A549 treated with CORT108297 at 1 μM for 4 hours (cell line): ENCODE results near the gene ANKRD36B. TPM values are rescaled to one million over a fixed set of nuclear protein-coding genes. Genes with fewer than 3 reads are reported as not detected.

Experiments
- total RNA-seq: library from RNA; stranded (reverse); fragments of 200-300 nt; extraction: Qiagen RNA extraction; gene quantifications from 5 replicates; pipeline ENCODE4 v1.2.3, GENCODE V29; 2022

Gene ANKRD36B
- 4.1 to 5.7 TPM (median 4.8 TPM) in 5 replicates for total RNA-seq

DNA sequence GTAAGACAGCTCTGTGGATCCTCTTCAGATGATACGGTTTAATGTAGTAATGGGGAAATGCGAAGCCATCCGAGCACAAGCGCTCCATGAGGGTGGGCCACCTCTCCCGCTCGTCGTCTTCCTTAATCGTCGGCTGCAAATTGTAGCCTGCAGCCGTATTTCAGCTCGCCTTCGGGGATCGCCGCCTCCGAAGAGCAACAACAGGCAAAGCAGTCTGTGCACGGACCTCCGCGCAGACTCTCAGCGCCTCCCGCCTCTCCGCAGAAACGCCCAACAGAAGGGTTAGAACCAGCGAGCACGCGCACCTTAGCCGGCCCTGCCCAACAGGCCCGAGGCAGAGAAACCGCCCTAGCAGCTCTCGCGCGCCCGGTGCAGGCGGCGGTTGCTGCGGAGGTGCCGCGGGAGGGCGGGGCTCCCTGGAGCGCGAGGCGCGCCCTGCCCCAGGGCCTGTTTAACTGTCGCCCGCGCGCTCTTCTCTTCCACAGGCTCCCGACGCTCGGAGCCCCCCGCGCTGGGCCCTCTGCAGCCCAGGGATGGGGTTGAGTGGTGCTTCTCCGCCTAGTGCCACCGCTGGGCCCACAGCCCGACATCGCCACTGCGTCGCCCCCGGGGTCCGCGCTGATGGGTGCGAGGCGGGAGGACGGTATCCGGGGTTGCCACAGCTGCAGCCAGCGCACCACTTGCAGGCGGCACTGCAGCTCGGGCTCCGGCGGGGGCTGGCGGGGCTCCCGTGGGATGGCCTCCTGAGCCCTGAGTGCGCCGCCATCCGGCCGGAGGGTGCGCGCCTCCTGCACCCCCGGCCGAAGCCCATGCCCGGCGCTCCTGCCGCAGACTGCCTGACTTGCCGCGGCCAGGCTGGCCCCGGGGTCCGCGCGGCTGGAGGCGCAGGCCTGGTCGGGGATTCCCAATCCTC lies at the start of gene ANKRD36B:
ANKRD36B (minus strand) TSS at position 280 of the 913 bp plus-strand sequence; CDS start at position 88, 192 bp downstream.

Other genes with a start within 250 kb of the ANKRD36B start
- gene COX5B, start 56.2 kb upstream of the ANKRD36B start, total RNA-seq = 267 to 330 TPM (median 317 TPM) in 5 replicates
- 30.4 to 48.3 TPM (median 43.8 TPM) in 5 replicates for gene ACTR1B, start 74.2 kb upstream of the ANKRD36B start, total RNA-seq
- gene C2orf92, start 79.8 kb upstream of the ANKRD36B start, total RNA-seq = 0.91 to 1.4 TPM (median 1.1 TPM) in 5 replicates
- gene ZAP70, start 123.7 kb upstream of the ANKRD36B start, total RNA-seq = 0.03 to 0.15 TPM in 2 of 5 replicates, not detected in the others